Activated T-helper 17 cell treated with anti-CD3 and anti-CD28 coated beads, Interleukin-2, amount 50 U/mL, for 72 hours (primary cell): ENCODE data around the gene DNA2. TPM values are rescaled to one million over a fixed set of nuclear protein-coding genes. Genes with fewer than 3 reads are reported as not detected.
"Not testable (repeated sequence)": the region's sequence is repeated elsewhere in the genome, so short reads cannot be mapped to it uniquely, and the experiment has no call there.

ENCODE experiments used
- ATAC-seq: fragments of 150-1000 bp; cut with Tn5 transposase; replicated peaks from 2 replicates; pipeline ENCODE4 v1.10.0; 2021; ENCODE audit warnings: mild to moderate bottlenecking, moderate library complexity
- H3K27ac Mint-ChIP-seq: one replicate; pipeline ENCODE4 v1.8.0; 2022; ENCODE audit warnings: mixed read lengths
- H3K27me3 Mint-ChIP-seq: one replicate; pipeline ENCODE4 v1.8.0; 2022; ENCODE audit warnings: mixed read lengths
- H3K36me3 Mint-ChIP-seq: one replicate; pipeline ENCODE4 v1.8.0; 2022; ENCODE audit warnings: low read depth, mild to moderate bottlenecking, mixed read lengths
- H3K4me1 Mint-ChIP-seq: one replicate; pipeline ENCODE4 v1.8.0; 2022; ENCODE audit warnings: mixed read lengths
- H3K4me3 Mint-ChIP-seq: one replicate; pipeline ENCODE4 v1.8.0; 2022; ENCODE audit warnings: mild to moderate bottlenecking, mixed read lengths
- H3K9me3 Mint-ChIP-seq: one replicate; pipeline ENCODE4 v1.8.0; 2022; ENCODE audit warnings: mixed read lengths
- total RNA-seq, 2 donors: library from RNA; stranded (reverse); gene quantifications; one replicate each; pipeline ENCODE4 v1.2.3, GENCODE V29; 2022

Gene DNA2
- total RNA-seq, 2 donors from 2014 or later: 35.0 to 39.8 TPM

DNA sequence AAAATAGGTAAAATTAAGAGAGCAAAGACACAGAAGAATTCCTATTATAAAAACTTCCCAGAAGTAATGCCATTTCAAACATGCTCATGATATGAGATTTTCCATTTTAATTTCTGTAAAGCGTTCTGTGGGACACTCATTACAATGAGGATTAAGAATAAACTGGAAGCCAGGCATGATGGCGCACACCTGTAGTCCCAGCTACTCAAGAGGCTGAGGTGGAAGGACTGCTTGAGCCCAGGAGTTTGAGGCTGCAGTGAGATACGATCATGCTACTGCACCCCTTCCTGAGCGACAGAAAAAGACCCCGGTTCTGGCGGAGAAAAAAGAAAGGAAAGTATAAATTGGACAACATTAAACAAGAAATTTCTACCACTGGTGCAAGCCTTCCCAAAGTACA, 1.5 kb downstream of the DNA2 start:
- no peak for ATAC-seq
- peaks cover 61% of the 10 kb centered on the region for H3K36me3 Mint-ChIP-seq
- no peaks in the 10 kb centered on the region for H3K9me3 Mint-ChIP-seq
- peaks cover 5% of the 10 kb centered on the region for H3K4me1 Mint-ChIP-seq
- no peak overlapping the region for H3K27ac Mint-ChIP-seq
- no peaks in the 10 kb centered on the region for H3K27me3 Mint-ChIP-seq
- peak overlapping the region; percentile 87 for H3K4me3 Mint-ChIP-seq

DNA sequence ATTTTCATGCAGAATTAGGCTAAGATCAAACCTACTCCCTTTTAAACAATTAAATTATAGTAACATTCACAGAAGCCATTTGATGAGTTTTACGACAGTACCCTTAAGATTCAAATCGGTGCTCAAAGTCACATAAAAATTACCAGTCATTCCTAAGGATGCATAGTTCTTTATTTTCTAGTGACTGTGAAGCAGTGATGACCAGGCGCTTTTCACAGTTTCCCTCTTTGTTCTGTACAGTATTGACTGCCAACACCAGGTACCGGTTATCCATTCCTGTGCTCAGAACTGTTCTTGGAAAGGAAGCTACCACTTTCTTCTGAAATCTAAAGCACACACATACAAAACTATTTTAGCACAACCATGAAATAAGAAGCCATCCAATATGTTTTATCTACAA, 1.9 kb downstream of the DNA2 start:
- peak overlapping the region; percentile 87 for H3K4me3 Mint-ChIP-seq
- H3K36me3 Mint-ChIP-seq: peaks cover 65% of the 10 kb centered on the region
- no peaks in the 10 kb centered on the region for H3K9me3 Mint-ChIP-seq
- H3K27ac Mint-ChIP-seq: no peak overlapping the region
- no peak for ATAC-seq
- H3K27me3 Mint-ChIP-seq: no peaks in the 10 kb centered on the region
- peaks cover 5% of the 10 kb centered on the region for H3K4me1 Mint-ChIP-seq

- not testable (repeated sequence) for H3K27me3 Mint-ChIP-seq, H3K4me1 Mint-ChIP-seq, H3K27ac Mint-ChIP-seq, ATAC-seq, H3K4me3 Mint-ChIP-seq, H3K9me3 Mint-ChIP-seq
- peaks cover 96% of the 10 kb centered on the region for H3K36me3 Mint-ChIP-seq
Measured at GRCh38 chr10:68464729-68465128, 7.0 kb downstream of the DNA2 start.

DNA sequence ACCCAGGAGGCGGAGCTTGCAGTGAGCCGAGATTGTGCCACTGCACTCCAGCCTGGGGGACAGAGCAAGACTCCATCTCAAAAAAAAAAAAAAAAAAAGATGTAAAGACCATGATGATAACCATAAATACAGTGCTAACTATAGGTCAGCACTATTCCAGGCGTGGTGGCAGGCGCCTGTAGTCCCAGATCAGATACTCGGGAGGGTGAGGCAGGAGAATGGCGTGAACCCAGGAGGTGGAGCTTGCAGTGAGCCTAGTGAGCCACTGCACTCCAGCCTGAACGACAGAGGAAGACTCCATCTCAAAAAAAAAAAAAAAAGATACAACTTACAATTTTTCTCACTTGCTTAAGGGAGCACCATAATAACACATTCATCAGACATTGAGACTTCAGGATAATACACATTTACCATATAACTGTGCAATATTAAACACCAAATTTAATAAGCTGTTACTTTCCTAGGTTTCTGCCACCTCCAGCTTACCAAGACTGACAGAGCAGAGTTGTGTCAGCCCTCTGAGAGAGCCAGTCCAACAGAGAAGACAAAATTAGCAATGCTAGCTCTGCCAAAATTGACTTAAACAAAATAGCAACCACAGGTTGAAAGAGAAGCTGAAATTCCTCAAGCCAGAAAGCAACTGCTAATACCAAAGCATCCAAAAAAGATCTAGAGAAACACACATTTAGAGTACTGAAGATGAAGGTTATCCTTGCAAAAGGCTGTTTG, 8.2 kb downstream of the DNA2 start:
- Mint-ChIP-seq H3K27ac (no peak overlapping the region), H3K9me3 (no peaks in the 10 kb centered on the region), H3K4me1 (no peaks in the 10 kb centered on the region), H3K4me3 (no peak overlapping the region), H3K36me3 (peaks cover 96% of the 10 kb centered on the region), H3K27me3 (no peaks in the 10 kb centered on the region)
- no peak for ATAC-seq

DNA sequence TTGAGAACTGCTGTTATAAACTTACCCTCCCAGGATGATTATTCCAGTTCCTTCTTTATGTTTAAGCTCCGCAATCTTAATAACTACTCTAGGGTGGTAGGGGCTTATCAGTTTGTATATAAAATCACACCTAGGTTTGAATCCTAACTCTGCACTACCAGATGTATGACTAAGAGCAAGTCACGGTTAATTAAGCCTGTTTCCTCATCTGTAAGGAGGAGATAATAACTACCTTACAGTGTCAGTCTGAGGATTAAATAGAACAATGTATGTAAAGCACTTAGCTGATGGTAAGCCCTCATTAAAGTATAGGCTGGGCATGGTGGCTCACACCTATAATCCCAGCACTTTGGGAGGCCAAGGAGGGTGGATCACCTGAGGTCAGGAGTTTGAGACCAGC, 9.2 kb downstream of the DNA2 start:
- Mint-ChIP-seq H3K9me3 (no peaks in the 10 kb centered on the region), H3K27me3 (no peaks in the 10 kb centered on the region), H3K27ac (no peak overlapping the region), H3K4me3 (no peak overlapping the region), H3K36me3 (peaks cover 96% of the 10 kb centered on the region), H3K4me1 (no peaks in the 10 kb centered on the region)
- ATAC-seq: no peak

GRCh38 chr10:68461032-68461431, 10.7 kb downstream of the DNA2 start:
- ATAC-seq: no peak
- Mint-ChIP-seq H3K4me3 (no peak overlapping the region), H3K9me3 (no peaks in the 10 kb centered on the region), H3K27ac (no peak overlapping the region), H3K4me1 (no peaks in the 10 kb centered on the region), H3K36me3 (peaks cover 97% of the 10 kb centered on the region), H3K27me3 (no peaks in the 10 kb centered on the region)

GRCh38 chr10:68449698-68450097, 22.1 kb downstream of the DNA2 start:
- not testable (repeated sequence) for H3K4me1 Mint-ChIP-seq, H3K4me3 Mint-ChIP-seq, H3K27ac Mint-ChIP-seq, ATAC-seq, H3K27me3 Mint-ChIP-seq, H3K9me3 Mint-ChIP-seq
- peaks cover 70% of the 10 kb centered on the region for H3K36me3 Mint-ChIP-seq

DNA sequence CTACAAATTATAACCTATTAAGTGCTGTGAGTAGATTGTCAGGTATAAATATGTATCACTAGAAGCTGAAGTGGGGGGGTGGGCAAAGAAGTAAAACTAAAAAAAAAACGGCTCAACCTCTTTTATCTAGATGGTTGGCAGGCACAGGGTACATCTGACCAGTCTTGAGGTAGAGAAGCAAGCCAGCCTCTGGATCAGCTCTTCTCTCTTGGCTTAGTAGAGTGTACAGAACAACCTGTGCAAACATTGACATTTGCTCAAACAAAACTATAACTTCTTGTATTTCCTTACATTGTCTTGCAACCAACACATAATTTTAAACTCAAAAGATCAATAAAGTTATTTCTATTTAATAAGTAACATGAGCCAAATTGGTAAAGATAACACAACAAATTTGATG, 25.6 kb downstream of the DNA2 start:
- Mint-ChIP-seq H3K36me3 (peaks cover 68% of the 10 kb centered on the region), H3K4me1 (no peaks in the 10 kb centered on the region), H3K4me3 (no peak overlapping the region), H3K9me3 (no peaks in the 10 kb centered on the region), H3K27ac (no peak overlapping the region), H3K27me3 (no peaks in the 10 kb centered on the region)
- no peak for ATAC-seq

GRCh38 chr10:68442971-68443370, 28.8 kb downstream of the DNA2 start:
- Mint-ChIP-seq H3K4me3 (no peak overlapping the region), H3K27me3 (no peaks in the 10 kb centered on the region), H3K36me3 (peaks cover 52% of the 10 kb centered on the region), H3K9me3 (no peaks in the 10 kb centered on the region), H3K4me1 (no peaks in the 10 kb centered on the region), H3K27ac (no peak overlapping the region)
- no peak for ATAC-seq

DNA sequence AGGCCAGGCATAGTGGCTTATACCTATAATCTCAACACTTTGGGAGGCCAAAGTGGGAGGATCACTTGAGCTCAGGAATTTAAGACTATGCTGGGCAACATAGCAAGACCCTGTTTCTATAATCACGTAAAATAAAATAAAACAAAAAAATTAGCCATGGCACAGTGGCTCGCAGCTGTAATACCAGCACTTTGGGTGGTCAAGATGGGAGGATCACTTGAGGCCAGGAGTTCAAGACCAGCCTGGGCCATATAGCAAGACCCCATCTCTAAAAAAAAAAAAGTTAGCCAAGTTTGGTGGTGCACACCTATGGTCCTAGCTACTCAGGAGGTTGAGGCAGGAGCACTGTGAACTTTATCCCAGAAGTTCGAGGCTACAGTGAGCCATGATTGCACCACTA, 30.9 kb downstream of the DNA2 start:
- Mint-ChIP-seq H3K9me3 (no peaks in the 10 kb centered on the region), H3K27ac (no peak overlapping the region)

GRCh38 chr10:68435803-68436202, 36.0 kb downstream of the DNA2 start:
- H3K27me3 Mint-ChIP-seq: no peaks in the 10 kb centered on the region
- no peak for ATAC-seq
- no peaks in the 10 kb centered on the region for H3K4me1 Mint-ChIP-seq
- H3K36me3 Mint-ChIP-seq: peaks cover 36% of the 10 kb centered on the region
- no peak overlapping the region for H3K27ac Mint-ChIP-seq
- H3K9me3 Mint-ChIP-seq: no peaks in the 10 kb centered on the region
- H3K4me3 Mint-ChIP-seq: no peak overlapping the region

More for the DNA sequence above, 30.9 kb downstream of the DNA2 start:
- no peak for ATAC-seq
- H3K36me3 Mint-ChIP-seq: peaks cover 54% of the 10 kb centered on the region
- H3K4me3 Mint-ChIP-seq: no peak overlapping the region
- H3K27me3 Mint-ChIP-seq: no peaks in the 10 kb centered on the region
- H3K4me1 Mint-ChIP-seq: no peaks in the 10 kb centered on the region

- Mint-ChIP-seq H3K9me3 (no peaks in the 10 kb centered on the region), H3K36me3 (peaks cover 42% of the 10 kb centered on the region), H3K27ac (no peak overlapping the region), H3K4me1 (no peaks in the 10 kb centered on the region), H3K4me3 (no peak overlapping the region), H3K27me3 (no peaks in the 10 kb centered on the region)
- ATAC-seq: no peak
Measured at GRCh38 chr10:68434657-68435056, 37.1 kb downstream of the DNA2 start.

GRCh38 chr10:68428396-68429104, 43.2 kb downstream of the DNA2 start:
- no peak overlapping the region for H3K27ac Mint-ChIP-seq
- H3K4me1 Mint-ChIP-seq: peaks cover 6% of the 10 kb centered on the region
- H3K36me3 Mint-ChIP-seq: peaks cover 49% of the 10 kb centered on the region
- ATAC-seq: no peak
- no peaks in the 10 kb centered on the region for H3K27me3 Mint-ChIP-seq
- H3K9me3 Mint-ChIP-seq: no peaks in the 10 kb centered on the region
- H3K4me3 Mint-ChIP-seq: no peak overlapping the region

DNA sequence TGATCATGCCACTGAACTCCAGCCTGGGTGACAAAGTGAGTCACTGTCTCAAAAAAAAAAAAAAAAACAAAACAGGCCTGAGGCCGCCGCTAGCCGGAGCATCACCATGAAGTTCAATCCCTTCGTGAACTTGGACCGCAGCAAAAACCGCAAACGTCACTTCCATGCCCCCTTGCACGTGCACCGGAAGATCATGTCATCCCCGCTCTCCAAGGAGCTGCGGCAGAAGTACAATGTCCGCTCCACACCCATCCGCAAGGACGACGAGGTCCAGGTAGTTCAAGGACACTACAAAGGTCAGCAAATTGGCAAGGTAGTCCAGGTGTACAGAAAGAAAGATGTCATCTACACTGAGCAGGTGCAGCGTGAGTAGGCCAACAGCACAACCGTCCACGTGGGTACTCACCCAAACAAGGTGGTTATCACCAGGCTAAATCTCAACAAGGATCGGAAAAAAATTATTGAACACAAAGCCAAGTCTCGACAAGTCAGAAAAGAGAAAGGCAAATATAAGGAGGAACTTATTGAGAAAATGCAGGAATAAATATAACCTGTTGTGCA, 47.2 kb downstream of the DNA2 start:
- Mint-ChIP-seq H3K9me3 (no peaks in the 10 kb centered on the region), H3K27me3 (no peaks in the 10 kb centered on the region), H3K4me3 (no peak overlapping the region), H3K36me3 (peaks cover 70% of the 10 kb centered on the region), H3K27ac (no peak overlapping the region), H3K4me1 (peaks cover 8% of the 10 kb centered on the region)
- no peak for ATAC-seq

DNA sequence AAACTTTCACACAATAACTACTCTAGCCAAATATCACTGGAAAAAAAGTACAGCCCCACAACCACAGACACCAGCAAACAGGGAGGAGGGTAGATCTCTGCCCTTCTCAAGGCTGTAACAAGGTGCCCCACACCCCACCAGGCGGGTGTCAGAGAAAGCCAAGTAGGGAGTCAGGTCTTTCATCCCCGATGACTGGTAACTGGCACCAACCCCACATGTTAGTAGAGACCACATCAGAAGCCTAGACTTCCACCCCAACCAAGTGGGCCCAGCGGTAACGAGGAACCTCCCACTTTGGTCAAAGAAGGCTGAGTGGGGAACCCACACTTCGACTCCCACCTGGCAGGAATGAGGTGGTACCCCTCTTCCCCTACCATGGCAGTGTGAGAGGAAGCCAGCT, 48.3 kb downstream of the DNA2 start:
- H3K4me3 Mint-ChIP-seq: no peak overlapping the region
- no peak overlapping the region for H3K27ac Mint-ChIP-seq
- no peaks in the 10 kb centered on the region for H3K9me3 Mint-ChIP-seq
- peak; percentile 34 for ATAC-seq
- H3K27me3 Mint-ChIP-seq: no peaks in the 10 kb centered on the region
- H3K4me1 Mint-ChIP-seq: peaks cover 8% of the 10 kb centered on the region
- H3K36me3 Mint-ChIP-seq: peaks cover 73% of the 10 kb centered on the region
